ENCODE measurements around the gene TAF11L6. TPM values are rescaled to one million over a fixed set of nuclear protein-coding genes. Genes with fewer than 3 reads are reported as not detected.
"Not testable (repeated sequence)": the region's sequence is repeated elsewhere in the genome, so short reads cannot be mapped to it uniquely, and the experiment has no call there.

The TAF11L6 gene
- total and polyA plus RNA-seq, 2 of the 8 experiments (the other 6 are each of a cell fraction or from before 2014, with no cell fraction given): not detected

DNA sequence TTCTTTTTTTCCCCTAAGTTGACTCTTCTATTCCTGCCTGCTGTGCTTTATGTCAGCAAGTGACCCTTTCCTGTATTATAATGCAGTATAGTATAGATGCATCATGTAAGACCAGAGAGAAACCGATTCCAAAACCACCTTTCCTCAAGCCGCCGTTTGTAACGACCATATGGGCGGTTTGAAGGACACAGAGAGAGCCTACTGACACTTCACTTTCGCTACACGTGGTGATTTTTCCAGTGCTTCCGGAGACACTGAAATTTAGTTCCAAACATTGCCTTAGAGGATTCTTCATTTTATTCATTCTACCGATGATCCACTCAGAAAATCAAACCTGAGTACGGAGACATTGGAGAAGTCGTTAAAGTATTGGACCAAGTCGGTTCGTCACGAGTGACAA, 9.0 kb upstream of the TAF11L6 start:
- H4K5ac ChIP-seq (ENCODE audit: insufficient read length, low read depth, low read length); H3K36me3 ChIP-seq (ENCODE audit: control insufficient read depth in 2 of 4, insufficient read depth in 4 of 4, low read length in 3 of 4); FAIRE-seq; H2AFZ ChIP-seq (ENCODE audit: low read length); H4K8ac ChIP-seq (ENCODE audit: extremely low read depth, insufficient read depth, low read length); DNase-seq (ENCODE audit: low read depth in 1 of 2, low spot score in 2 of 2); H3K18ac ChIP-seq (ENCODE audit: extremely low read depth, low read length); H3K9me3 ChIP-seq (ENCODE audit: insufficient read depth in 2 of 2, low read depth in 1 of 2, low read length in 1 of 2); H3K27ac ChIP-seq (ENCODE audit: low read depth, low read length); H2BK120ac ChIP-seq (replicated peaks; ENCODE audit: low read depth, low read length); H3K4me2 ChIP-seq (ENCODE audit: insufficient read depth in 1 of 2, low read depth in 2 of 2, low read length in 2 of 2); H2BK12ac ChIP-seq (ENCODE audit: low read depth, low read length); H3K4ac ChIP-seq (replicated peaks; ENCODE audit: insufficient read length, low read depth, low read length); H2BK15ac ChIP-seq (ENCODE audit: low read length); H3K23me2 ChIP-seq (ENCODE audit: low read depth, low read length); H2BK20ac ChIP-seq (ENCODE audit: low read length); H4K20me1 ChIP-seq (replicated peaks in 1 of 2; ENCODE audit: control insufficient read depth in 1 of 2, insufficient read depth in 2 of 2, low read length in 2 of 2); H3K56ac ChIP-seq (replicated peaks; ENCODE audit: insufficient read length, low read depth, low read length); H4K91ac ChIP-seq (replicated peaks; ENCODE audit: insufficient read length, low read length); H3K4me1 ChIP-seq (replicated peaks in 1 of 4; ENCODE audit: control insufficient read depth in 3 of 4, insufficient read depth in 4 of 4, low read length in 3 of 4); H2AK5ac ChIP-seq (ENCODE audit: low read depth, low read length); H3K79me2 ChIP-seq (ENCODE audit: control insufficient read depth in 1 of 2, insufficient read depth in 2 of 2, low read length in 2 of 2); H2BK5ac ChIP-seq (ENCODE audit: low read depth, low read length); CTCF ChIA-PET (ENCODE audit: partially characterized antibody); H3K79me1 ChIP-seq (ENCODE audit: low read depth, low read length); H3K14ac ChIP-seq (ENCODE audit: insufficient read length); POLR2A ChIA-PET (ENCODE audit: partially characterized antibody); H3K4me3 ChIP-seq (ENCODE audit: extremely low read depth in 1 of 4, insufficient read depth in 2 of 4, low read depth in 3 of 4, low read length in 4 of 4); H3K9ac ChIP-seq (replicated peaks in 1 of 4; ENCODE audit: extremely low read depth in 1 of 4, low read depth in 3 of 4, low read length in 3 of 4); H3K27me3 ChIP-seq (replicated peaks in 1 of 4; ENCODE audit: control insufficient read depth in 3 of 4, extremely low read depth in 1 of 4, insufficient read depth in 3 of 4, low read length in 3 of 4); H3K23ac ChIP-seq (ENCODE audit: insufficient read length): not testable (repeated sequence)
- WGBS, 2 experiments (ENCODE audit: extremely low coverage in 1 of 2, insufficient coverage in 1 of 2, insufficient read length in 1 of 2, insufficient replicate concordance in 2 of 2, low coverage in 1 of 2, low lambda C conversion rate in 2 of 2, missing lambda C conversion rate in 1 of 2): 96% methylated on average over 8 of the region's 14 CpGs; no CpG with 5 or more reads in 1 of the 2 experiments

- H3K14ac ChIP-seq (ENCODE audit: insufficient read length); POLR2A ChIA-PET (ENCODE audit: partially characterized antibody); H3K36me3 ChIP-seq (ENCODE audit: control insufficient read depth in 2 of 4, insufficient read depth in 4 of 4, low read length in 3 of 4); FAIRE-seq; H3K4me3 ChIP-seq (ENCODE audit: extremely low read depth in 1 of 4, insufficient read depth in 2 of 4, low read depth in 3 of 4, low read length in 4 of 4); H2BK20ac ChIP-seq (ENCODE audit: low read length); H2BK12ac ChIP-seq (ENCODE audit: low read depth, low read length); H4K5ac ChIP-seq (ENCODE audit: insufficient read length, low read depth, low read length); H3K4me2 ChIP-seq (ENCODE audit: insufficient read depth in 1 of 2, low read depth in 2 of 2, low read length in 2 of 2); H2BK15ac ChIP-seq (ENCODE audit: low read length); H3K56ac ChIP-seq (replicated peaks; ENCODE audit: insufficient read length, low read depth, low read length); H3K9ac ChIP-seq (replicated peaks in 1 of 4; ENCODE audit: extremely low read depth in 1 of 4, low read depth in 3 of 4, low read length in 3 of 4); H3K79me2 ChIP-seq (ENCODE audit: control insufficient read depth in 1 of 2, insufficient read depth in 2 of 2, low read length in 2 of 2); H3K23ac ChIP-seq (ENCODE audit: insufficient read length); H2BK5ac ChIP-seq (ENCODE audit: low read depth, low read length); CTCF ChIA-PET (ENCODE audit: partially characterized antibody); H3K4me1 ChIP-seq (replicated peaks in 1 of 4; ENCODE audit: control insufficient read depth in 3 of 4, insufficient read depth in 4 of 4, low read length in 3 of 4); H3K79me1 ChIP-seq (ENCODE audit: low read depth, low read length); H3K18ac ChIP-seq (ENCODE audit: extremely low read depth, low read length); H3K27me3 ChIP-seq (replicated peaks in 1 of 4; ENCODE audit: control insufficient read depth in 3 of 4, extremely low read depth in 1 of 4, insufficient read depth in 3 of 4, low read length in 3 of 4); H4K20me1 ChIP-seq (replicated peaks in 1 of 2; ENCODE audit: control insufficient read depth in 1 of 2, insufficient read depth in 2 of 2, low read length in 2 of 2); H2AK5ac ChIP-seq (ENCODE audit: low read depth, low read length); H2BK120ac ChIP-seq (replicated peaks; ENCODE audit: low read depth, low read length); H4K8ac ChIP-seq (ENCODE audit: extremely low read depth, insufficient read depth, low read length); H2AFZ ChIP-seq (ENCODE audit: low read length); H3K4ac ChIP-seq (replicated peaks; ENCODE audit: insufficient read length, low read depth, low read length); H3K9me3 ChIP-seq (ENCODE audit: insufficient read depth in 2 of 2, low read depth in 1 of 2, low read length in 1 of 2); DNase-seq (ENCODE audit: low read depth in 1 of 2, low spot score in 2 of 2); H3K23me2 ChIP-seq (ENCODE audit: low read depth, low read length); H4K91ac ChIP-seq (replicated peaks; ENCODE audit: insufficient read length, low read length); H3K27ac ChIP-seq (ENCODE audit: low read depth, low read length): not testable (repeated sequence)
- no CpG with 5 or more reads among the region's 15 CpGs for WGBS, 2 experiments (ENCODE audit: extremely low coverage in 1 of 2, insufficient coverage in 1 of 2, insufficient read length in 1 of 2, insufficient replicate concordance in 2 of 2, low coverage in 1 of 2, low lambda C conversion rate in 2 of 2, missing lambda C conversion rate in 1 of 2)
Measured at GRCh38 chr5:17521501-17521900, 7.0 kb upstream of the TAF11L6 start, which contains the start of gene TAF11L4. Gene TAF11L4 (plus strand): TSS chr5:17521801.
